Lower lobe of right lung (tissue), 2 donors: ENCODE measurements around the gene RAB6B. TPM values are rescaled to one million over a fixed set of nuclear protein-coding genes. Genes with fewer than 3 reads are reported as not detected.

Source experiments
- ATAC-seq, 2 donors: fragments of 200-7000 bp; cut with Tn5 transposase; one replicate each; pipeline ENCODE4 v1.9.1; 2020 to 2022; ENCODE audit warnings: mild to moderate bottlenecking in 2 of 2, moderate library complexity in 2 of 2
- DNase-seq: peaks from one replicate; pipeline ENCODE4 v3.0.0-alpha.2; 2020
- H3K27ac ChIP-seq: fragments of 200-600 bp; one replicate; pipeline ENCODE4 v1.8.0; 2022
- H3K27me3 ChIP-seq: fragments of 200-600 bp; one replicate; pipeline ENCODE4 v1.8.0; 2022; ENCODE audit warnings: low read depth
- H3K36me3 ChIP-seq: fragments of 200-600 bp; one replicate; pipeline ENCODE4 v1.8.0; 2022; ENCODE audit warnings: mild to moderate bottlenecking
- H3K4me1 ChIP-seq: fragments of 200-600 bp; one replicate; pipeline ENCODE4 v1.8.0; 2022
- H3K4me3 ChIP-seq: fragments of 200-600 bp; one replicate; pipeline ENCODE4 v1.8.0; 2022; ENCODE audit warnings: mild to moderate bottlenecking
- H3K9me3 ChIP-seq: fragments of 200-600 bp; one replicate; pipeline ENCODE4 v1.8.0; 2022
- intact Hi-C: fragments of 100-400 bp; cut with DNase I; formaldehyde crosslinking; loops from one replicate; pipeline ENCODE4 v1.11.0; 2022
- total RNA-seq: library from RNA; stranded (reverse); fragmentation: NEBNext Ultra II Directional; extraction: Animal tissue kit (Norgen Biotek cat#: 25700); gene quantifications from one replicate; pipeline ENCODE4 v1.2.1, GENCODE V29; 2021
- TF ChIP-seq, protein P1 (sequence below): fragments of 200-600 bp; IDR thresholded peaks from one replicate; pipeline ENCODE4 v1.8.0; 2022; ENCODE audit warnings: antibody characterized with exemption, mild to moderate bottlenecking
- donor health status: DM: no; HTN: yes; CAD: no; lungs with severe emphysema.

RAB6B gene
- total RNA-seq, 1 donor from 2014 or later: 5.5 TPM

- no peaks in the 10 kb centered on the region for H3K36me3 ChIP-seq
- H3K27me3 ChIP-seq: no peaks in the 10 kb centered on the region
- H3K27ac ChIP-seq: no peak overlapping the region
- H3K4me3 ChIP-seq: no peak overlapping the region
- intact Hi-C loops: no loop called here
- ATAC-seq: no peak
- TF ChIP-seq, protein P1, sequence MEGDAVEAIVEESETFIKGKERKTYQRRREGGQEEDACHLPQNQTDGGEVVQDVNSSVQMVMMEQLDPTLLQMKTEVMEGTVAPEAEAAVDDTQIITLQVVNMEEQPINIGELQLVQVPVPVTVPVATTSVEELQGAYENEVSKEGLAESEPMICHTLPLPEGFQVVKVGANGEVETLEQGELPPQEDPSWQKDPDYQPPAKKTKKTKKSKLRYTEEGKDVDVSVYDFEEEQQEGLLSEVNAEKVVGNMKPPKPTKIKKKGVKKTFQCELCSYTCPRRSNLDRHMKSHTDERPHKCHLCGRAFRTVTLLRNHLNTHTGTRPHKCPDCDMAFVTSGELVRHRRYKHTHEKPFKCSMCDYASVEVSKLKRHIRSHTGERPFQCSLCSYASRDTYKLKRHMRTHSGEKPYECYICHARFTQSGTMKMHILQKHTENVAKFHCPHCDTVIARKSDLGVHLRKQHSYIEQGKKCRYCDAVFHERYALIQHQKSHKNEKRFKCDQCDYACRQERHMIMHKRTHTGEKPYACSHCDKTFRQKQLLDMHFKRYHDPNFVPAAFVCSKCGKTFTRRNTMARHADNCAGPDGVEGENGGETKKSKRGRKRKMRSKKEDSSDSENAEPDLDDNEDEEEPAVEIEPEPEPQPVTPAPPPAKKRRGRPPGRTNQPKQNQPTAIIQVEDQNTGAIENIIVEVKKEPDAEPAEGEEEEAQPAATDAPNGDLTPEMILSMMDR: no peak
- H3K9me3 ChIP-seq: no peaks in the 10 kb centered on the region
- no peaks in the 10 kb centered on the region for H3K4me1 ChIP-seq
- no peak for DNase-seq
Measured at GRCh38 chr3:133868186-133868585, 27.5 kb downstream of the RAB6B start.

- no peaks in the 10 kb centered on the region for H3K27me3 ChIP-seq
- no peak overlapping the region for H3K27ac ChIP-seq
- H3K9me3 ChIP-seq: no peaks in the 10 kb centered on the region
- no peak for ATAC-seq
- intact Hi-C loops: no loop called here
- no peak overlapping the region for H3K4me3 ChIP-seq
- DNase-seq: no peak
- no peaks in the 10 kb centered on the region for H3K4me1 ChIP-seq
- no peaks in the 10 kb centered on the region for H3K36me3 ChIP-seq
- TF ChIP-seq, protein P1: no peak
Measured at GRCh38 chr3:133866141-133866540, 29.5 kb downstream of the RAB6B start.

- intact Hi-C loops: no loop called here
- no peak for ATAC-seq
Measured at GRCh38 chr3:133865136-133865855, 30.4 kb downstream of the RAB6B start.

DNA sequence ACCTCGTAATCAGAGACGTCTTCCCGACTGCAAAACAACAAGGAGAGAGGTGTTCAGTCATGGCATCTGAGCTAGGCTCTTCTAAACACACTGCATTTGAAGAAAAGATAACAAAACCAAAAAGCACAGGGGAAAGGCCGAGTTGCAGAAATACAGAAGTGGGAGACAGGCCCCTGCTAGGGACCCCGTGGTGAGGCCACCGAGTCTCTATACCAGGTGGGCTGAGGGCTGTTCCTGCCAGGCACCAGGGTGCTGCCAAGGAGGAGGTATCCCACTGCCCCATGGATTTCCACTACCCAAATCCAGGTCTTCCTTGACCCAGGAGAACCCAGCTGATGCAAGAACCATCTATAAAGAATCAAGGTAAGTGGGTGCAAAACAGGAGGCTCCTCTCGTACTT lies 31.1 kb downstream of the RAB6B start:
- intact Hi-C loops: no loop called here
- no peak for ATAC-seq
- Histone ChIP-seq H3K27ac (no peak overlapping the region), H3K4me1 (no peaks in the 10 kb centered on the region), H3K27me3 (no peaks in the 10 kb centered on the region), H3K9me3 (no peaks in the 10 kb centered on the region), H3K36me3 (no peaks in the 10 kb centered on the region), H3K4me3 (no peak overlapping the region)
- TF ChIP-seq, protein P1: no peak
- no peak for DNase-seq

More at GRCh38 chr3:133865136-133865855, 30.4 kb downstream of the RAB6B start:
- Histone ChIP-seq H3K36me3 (no peaks in the 10 kb centered on the region), H3K4me1 (no peaks in the 10 kb centered on the region), H3K9me3 (no peaks in the 10 kb centered on the region), H3K27me3 (no peaks in the 10 kb centered on the region), H3K4me3 (no peak overlapping the region), H3K27ac (no peak overlapping the region)
- TF ChIP-seq, protein P1: no peak
- DNase-seq: no peak

- no peaks in the 10 kb centered on the region for H3K9me3 ChIP-seq
- no peak overlapping the region for H3K4me3 ChIP-seq
- ATAC-seq (no peak), DNase-seq (no peak)
- H3K27me3 ChIP-seq: no peaks in the 10 kb centered on the region
- no peaks in the 10 kb centered on the region for H3K36me3 ChIP-seq
- H3K4me1 ChIP-seq: no peaks in the 10 kb centered on the region
- intact Hi-C loops: no loop called here
- H3K27ac ChIP-seq: no peak overlapping the region
- TF ChIP-seq, protein P1: no peak
Measured at GRCh38 chr3:133863911-133864310, 31.8 kb downstream of the RAB6B start.
